Urothelium cell line (cell line): ENCODE results near the gene IGSF5.
"Not testable (repeated sequence)": the region's sequence is repeated elsewhere in the genome, so short reads cannot be mapped to it uniquely, and the experiment has no call there.

ENCODE experiments used
- DNase-seq: peaks from one replicate; pipeline ENCODE4 v3.0.0; 2011; ENCODE audit warnings: low spot score, mixed read lengths
- FAIRE-seq: peaks from 2 replicates; lab custom pipeline; 2011; peaks lifted over from hg19 to GRCh38; lab: Jason Lieb, UNC

Gene IGSF5

DNA sequence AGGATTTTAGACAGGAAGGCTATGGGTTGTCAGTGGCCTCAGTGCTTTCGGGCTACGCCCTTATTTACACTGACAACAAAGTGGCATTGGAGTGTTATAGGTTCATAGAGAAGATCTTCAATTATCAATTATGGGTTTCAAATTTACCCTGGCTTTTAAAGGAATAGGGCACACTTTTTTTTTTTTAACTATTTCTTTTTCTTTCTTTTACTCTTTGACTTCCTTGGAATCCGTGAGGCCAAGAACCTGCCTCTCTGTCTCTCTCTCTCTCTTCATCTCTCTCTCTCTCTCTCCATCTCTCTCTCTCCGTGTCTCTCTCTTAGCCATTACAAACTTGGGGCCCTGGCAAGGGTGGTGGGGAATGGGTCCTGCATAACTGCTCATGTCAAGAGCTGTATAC is at the start of gene IGSF5:
TSS of gene IGSF5 (plus strand) at position 301 of the 400 bp plus-strand sequence. CDS start 327 bp downstream, outside the sequence.
- not testable (repeated sequence) for FAIRE-seq, DNase-seq

DNA sequence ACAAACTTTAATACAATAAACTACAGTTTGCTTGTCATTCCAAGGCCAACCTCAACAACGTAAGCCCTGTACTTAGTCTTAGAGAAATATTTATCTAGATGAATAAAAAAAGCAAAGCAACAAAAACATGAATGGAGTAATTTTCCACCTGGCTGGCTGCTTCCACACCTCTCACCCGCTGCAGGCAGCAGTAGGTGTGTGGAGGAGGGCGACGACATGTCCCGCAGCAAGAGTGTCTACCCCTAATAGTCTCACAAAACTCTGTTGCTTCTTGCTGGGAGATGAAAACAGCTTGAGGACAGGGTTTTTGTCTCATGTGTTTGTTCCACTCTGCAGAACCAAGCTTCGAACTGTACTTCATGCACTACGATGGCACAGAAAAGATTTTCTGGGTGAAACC is 48.8 kb upstream of the IGSF5 start:
- DNase-seq (no peak), FAIRE-seq (no peak)

DNA sequence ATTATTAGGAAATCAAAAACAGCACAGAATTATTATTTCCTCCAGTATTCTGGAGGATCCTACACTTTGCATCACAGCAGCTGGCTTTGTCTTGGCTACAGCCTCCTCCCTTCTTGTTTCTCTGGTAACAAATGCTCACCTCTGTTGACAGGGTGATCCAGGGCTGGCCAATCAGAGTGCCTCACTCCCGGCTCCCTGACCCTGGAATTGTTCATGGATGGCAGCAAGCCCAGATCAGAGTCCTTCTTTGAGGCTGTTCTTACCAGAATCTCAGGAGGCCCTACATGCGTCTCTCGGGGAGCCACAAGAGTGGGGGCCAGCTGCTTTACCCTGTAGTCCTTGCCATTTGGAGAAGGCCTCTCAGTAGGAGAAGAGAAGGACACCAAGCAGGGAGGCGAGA is 48.4 kb upstream of the IGSF5 start:
- FAIRE-seq (no peak), DNase-seq (no peak)

DNA sequence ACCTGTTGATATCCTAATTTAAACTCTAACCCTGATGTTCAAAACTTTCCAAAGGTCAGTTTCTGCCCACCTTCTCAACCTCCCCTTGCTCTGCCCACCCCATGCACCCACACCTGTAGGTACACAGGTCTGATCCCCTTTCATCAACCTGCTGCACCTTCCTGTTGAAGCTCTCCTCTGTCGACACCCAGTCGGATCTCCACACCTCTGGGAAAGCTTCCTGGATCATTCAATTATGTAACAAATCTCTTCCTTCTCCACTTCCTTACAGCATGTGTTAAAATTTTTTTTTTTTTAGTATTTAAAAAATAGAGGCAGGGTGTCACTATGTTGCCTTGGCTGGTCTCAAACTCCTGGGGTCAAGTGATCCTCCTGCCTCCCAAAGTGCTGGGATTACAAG is 44.7 kb upstream of the IGSF5 start:
- FAIRE-seq, result no peak

GRCh38 chr21:39703578-39703977 is 41.4 kb upstream of the IGSF5 start:
- DNase-seq (no peak), FAIRE-seq (no peak)

More for the DNA sequence above, 44.7 kb upstream of the IGSF5 start:
- no peak for DNase-seq

GRCh38 chr21:39705849-39706248 is 39.1 kb upstream of the IGSF5 start:
- no peak for FAIRE-seq

DNA sequence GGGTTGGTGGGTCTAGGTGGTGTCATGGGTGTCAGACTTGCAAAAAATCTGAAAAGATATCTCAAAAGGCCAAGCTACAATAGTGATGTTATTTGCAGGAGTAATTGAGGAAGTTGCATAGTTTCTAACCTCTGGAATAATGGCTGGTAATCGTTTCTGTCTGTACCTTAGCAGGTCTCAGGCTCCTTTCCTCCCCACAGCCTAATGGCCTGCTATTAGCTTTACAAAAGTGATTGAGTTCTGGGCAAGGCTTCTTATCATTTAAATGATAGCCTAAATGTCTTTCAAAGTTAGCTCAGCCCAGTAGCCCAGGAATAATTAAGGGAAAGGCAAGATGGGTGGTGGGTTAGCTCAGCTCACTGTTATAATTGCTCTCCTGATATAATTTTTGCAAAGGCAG is 37.7 kb upstream of the IGSF5 start:
- FAIRE-seq (no peak), DNase-seq (no peak)

More at GRCh38 chr21:39705849-39706248, 39.1 kb upstream of the IGSF5 start:
- no peak for DNase-seq

DNA sequence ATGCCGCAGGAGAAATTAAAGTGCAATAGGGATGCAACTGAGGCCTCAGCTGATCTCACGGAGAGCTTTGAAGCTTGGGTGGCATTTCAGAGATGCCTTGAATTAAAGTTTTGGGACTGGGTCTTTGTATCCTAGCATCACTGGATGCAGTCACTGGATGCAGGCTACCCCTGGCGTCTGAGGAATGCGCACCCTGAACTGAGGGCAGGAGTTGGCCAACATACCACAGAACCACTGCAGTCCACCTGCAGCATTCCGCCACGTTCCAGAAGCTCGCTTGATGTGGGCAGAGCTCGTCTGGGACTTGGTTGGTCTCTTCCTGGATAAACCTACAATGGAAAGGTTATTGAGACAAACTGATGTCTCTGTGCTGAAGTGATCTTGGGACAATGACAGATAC is 34.1 kb upstream of the IGSF5 start:
- no peak for DNase-seq
- FAIRE-seq, result no peak

DNA sequence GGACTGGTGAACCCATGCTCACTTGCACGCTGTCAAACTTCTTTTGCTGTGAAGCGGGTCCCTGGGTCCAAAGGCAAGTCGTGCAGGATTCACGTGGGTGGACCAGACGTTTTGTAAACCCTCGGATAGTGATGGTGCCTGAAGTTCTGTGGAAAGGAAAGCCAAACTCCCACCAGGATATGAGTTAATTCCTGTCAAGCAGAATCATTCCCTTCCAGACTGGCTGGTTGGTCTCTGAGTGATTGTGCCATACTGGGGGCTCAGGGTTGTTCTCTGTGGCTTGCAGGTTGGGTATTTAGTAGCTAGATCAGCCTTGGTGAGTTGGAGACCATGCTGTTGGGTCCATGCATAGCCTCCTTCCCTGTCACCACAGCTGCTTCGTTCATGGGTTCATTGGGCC is 32.7 kb upstream of the IGSF5 start:
- no peak for FAIRE-seq
- no peak for DNase-seq

GRCh38 chr21:39712976-39713375 is 32.0 kb upstream of the IGSF5 start:
- FAIRE-seq (no peak), DNase-seq (no peak)

- FAIRE-seq (no peak), DNase-seq (no peak)
Measured at GRCh38 chr21:39713905-39714304, 31.1 kb upstream of the IGSF5 start.

GRCh38 chr21:39714331-39714730 is 30.7 kb upstream of the IGSF5 start:
- DNase-seq (no peak), FAIRE-seq (no peak)

DNA sequence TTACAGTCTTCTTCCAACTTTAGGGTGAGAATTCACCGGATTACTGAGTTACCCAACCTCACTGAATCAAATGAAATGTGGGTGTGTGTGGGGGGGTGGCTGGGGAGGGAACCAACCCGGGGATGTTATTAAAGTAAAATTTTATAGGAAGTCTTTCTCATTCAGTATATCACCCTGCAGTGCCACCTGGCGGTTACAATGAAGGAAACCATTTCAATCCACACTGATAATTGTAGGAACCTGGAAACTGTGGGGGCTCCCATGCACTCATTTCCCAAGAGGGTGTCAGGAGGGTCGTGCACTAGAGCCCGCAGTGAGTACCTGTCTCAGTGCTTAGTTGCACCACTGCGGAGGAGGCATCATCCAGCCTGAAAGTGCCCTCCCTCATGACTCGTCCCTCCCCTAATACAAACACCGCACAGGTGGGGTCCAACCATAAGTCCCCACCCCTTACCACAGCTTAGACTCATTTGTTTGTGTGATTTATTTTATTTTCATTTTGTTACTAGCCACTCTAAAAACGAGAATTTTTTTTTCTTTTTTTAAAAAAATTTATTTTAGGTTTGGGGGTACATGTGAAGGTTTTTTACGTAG is 29.1 kb upstream of the IGSF5 start:
- FAIRE-seq (no peak), DNase-seq (peak; percentile 2)

- no peak for FAIRE-seq
Measured at GRCh38 chr21:39720126-39720778, 24.7 kb upstream of the IGSF5 start.

GRCh38 chr21:39721885-39722284 is 23.1 kb upstream of the IGSF5 start:
- no peak for FAIRE-seq
- DNase-seq, result no peak

More at GRCh38 chr21:39720126-39720778, 24.7 kb upstream of the IGSF5 start:
- DNase-seq, result no peak

- FAIRE-seq (no peak), DNase-seq (no peak)
Measured at GRCh38 chr21:39724944-39725343, 20.0 kb upstream of the IGSF5 start.

DNA sequence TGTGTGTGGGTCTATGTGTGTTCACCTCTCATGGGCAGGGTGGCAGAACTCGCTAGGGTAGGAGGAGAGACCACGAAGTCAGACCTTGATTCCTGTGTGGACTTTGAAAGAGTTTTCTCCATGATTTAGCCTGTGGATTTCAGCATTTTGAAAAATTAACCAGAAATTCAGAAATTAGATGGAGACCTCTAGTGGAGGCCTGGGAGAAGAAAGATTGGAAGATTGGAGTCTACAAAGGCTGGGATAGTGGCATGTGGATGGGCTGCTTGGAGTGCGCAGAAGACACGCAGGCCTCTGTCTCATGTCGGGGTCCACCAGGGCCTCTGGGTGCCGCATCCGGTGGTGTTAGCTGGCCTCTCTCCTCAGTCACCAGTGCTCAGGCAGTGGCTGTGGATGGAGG is 18.9 kb upstream of the IGSF5 start:
- no peak for DNase-seq
- FAIRE-seq, result no peak

DNA sequence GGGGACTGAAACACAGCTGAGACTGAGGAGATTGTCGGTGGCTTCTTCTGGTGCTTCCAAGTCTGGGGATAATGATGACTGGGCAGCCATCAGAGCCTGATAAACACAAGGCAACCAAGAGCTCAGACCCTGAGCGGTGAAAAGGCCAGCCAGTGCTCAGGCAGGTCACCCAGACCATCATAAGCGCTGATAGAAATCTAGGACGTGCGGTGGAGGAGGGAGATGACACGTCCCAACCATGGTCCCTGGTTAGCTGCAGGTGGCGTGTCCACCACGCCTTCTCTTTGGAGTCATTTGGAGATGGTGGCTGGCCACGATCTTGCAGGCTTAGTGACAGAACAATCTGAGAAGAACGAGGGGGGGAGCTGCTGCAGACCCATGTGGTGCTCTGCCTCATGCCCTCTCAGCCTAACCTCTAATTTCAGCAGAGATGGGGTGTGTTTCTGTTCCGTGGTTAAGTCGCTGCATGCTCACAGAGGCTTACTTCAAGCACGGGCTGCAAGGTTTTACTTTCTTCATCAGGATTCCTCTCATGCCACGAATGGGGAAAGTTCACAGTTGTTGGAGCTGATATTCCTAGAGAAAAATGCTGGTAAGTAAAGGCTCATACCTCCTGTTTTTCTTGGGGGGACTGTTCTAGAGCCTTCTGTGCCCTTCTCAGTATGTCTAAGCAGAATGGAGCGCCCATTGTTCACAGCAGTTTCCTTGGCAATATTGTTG is 17.4 kb upstream of the IGSF5 start:
- DNase-seq (no peak), FAIRE-seq (no peak)

GRCh38 chr21:39728341-39728740 is 16.6 kb upstream of the IGSF5 start:
- no peak for FAIRE-seq
- DNase-seq, result no peak

DNA sequence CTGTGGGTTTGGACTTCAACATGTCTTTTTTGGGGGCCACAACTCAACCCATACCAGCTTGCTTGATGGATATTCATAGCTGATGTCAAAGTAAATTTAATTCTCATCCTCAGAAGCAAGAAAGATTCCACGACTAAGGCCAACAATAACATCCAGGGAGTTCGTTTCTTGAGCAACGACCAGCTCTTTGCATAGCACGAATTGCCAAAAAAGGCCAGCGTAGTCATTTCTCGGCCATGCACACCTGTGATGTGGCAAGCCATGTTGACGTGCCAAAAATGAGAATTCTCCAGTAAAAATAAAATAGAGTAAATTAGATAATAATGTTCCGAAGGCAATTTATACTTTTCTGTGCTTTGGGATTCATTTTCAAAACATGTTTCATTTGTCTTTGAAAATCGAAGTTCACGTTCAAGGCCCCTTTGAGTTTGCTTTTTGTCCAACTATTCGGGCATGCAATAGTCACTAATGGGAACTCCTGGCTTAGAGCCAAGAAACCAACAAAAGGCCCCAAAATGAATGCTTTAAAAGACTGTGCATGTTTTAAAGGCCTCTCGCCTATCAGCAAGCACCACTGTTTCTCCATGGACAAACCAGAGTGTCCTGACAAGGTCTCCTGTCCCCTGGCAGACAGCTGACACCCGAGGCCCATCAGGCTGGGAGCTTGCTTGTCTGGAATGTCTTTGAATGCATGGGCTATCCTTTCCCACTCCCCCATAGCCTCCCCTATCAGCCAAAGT is 14.4 kb upstream of the IGSF5 start:
- FAIRE-seq (no peak), DNase-seq (no peak)

DNA sequence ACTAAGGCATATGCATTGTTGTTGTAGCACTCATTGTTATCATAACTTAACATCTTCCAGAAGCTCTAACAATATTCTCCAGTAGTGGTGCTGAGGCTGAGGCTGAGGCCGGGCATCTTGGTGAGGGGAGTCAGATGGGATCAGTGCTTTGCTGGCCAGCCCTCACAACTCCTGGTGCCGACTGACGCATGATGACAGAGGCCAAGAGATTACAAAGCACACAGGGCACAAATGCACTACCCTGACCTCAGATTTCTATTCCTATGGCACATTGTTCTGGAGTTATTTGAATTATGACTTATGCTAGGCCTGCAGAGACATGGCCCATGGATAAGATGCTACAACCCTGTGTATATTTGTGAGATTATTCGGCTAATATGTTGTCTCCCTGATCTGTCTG is 8.3 kb upstream of the IGSF5 start:
- DNase-seq (no peak), FAIRE-seq (no peak)
